HG03432 (cell line): Measurements from ENCODE around the gene SCO2.

Experiments used
- ATAC-seq: cut with Tn5 transposase; IDR thresholded peaks from one replicate; pipeline ENCODE4 v1.9.1; 2021; ENCODE audit warnings: mild to moderate bottlenecking, moderate library complexity; ENCODE audit not compliant: unreplicated experiment

Gene SCO2

GRCh38 chr22:50532824-50533796 lies 7.7 kb upstream of the SCO2 start:
- no peak for ATAC-seq

- no peak for ATAC-seq
Measured at GRCh38 chr22:50531962-50532674, 6.7 kb upstream of the SCO2 start.

- peak; percentile 25 for ATAC-seq
Measured at GRCh38 chr22:50531546-50531961, 6.2 kb upstream of the SCO2 start.

DNA sequence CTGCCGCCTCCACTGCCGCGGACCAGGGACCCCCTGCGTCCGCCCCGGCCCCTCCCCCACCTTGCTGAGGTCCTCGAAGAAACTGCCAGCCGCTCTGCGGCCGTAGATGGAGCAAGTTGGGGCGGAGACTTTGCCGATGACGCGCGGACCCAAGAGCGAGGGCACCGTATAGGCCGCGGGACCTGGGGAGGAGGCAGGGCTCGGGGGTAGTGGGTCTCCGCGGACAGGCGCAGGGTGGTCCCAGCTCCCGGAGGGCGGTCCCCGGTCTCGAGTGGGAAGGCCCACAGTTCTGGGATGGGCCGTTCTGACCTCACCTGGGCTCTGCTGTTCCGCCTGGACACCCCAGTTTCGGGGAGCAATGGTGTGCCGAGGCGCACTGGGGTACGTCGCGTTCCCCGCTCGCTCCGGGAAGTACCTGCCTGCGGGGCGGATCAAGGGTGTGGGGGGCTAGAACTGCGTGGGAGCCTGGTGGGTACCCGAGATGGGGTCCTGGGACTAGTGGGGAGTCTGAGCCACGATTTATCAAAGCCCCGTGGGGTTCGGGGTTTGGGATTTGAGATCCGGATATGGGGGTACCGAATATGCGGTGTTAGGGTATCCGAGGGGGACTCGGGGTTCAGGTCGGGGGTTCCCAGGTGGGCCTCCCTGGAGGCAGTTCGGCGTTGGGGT lies 5.6 kb upstream of the SCO2 start:
- ATAC-seq: no peak

GRCh38 chr22:50530580-50530876 lies 5.1 kb upstream of the SCO2 start:
- ATAC-seq: no peak

DNA sequence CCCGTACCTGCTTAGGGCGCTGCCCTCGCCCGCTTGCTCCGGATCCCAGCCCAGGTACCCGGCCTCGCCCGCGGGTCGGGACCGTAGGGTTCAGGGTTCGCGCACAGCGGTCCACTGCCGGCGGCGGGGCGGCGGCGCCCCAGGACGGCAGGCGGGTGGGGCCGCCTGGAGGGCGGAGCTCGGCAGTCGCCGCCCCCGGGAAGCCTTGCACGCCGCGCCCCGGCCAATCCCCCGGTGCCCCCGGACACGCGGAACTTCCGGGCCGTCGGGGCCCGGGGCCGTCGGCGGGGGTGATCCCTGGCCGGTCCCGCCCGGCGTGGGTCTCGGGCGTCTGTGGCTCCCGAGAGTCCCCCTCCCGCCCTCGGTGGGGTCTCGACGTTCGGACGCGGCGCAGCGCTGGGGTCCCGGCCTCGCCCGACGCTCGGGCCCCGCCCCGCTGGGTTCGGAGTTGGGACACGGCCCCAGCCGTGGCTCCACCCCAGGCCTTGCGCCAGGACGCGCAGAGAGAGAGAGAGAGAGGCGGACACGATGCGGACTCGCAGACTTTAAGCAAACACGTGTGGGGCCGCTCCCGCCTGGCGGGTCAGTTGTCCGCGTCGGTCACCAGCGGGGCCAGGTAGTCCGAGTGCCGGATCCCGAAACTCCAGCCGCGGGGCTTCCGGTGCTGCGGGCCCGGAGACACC lies 4.6 kb upstream of the SCO2 start, which contains the start of gene TYMP:
TSS of gene TYMP (minus strand) at position 116 of the 683 bp plus-strand sequence. CDS start 303 bp downstream, outside the sequence.
- peak; percentile 15 for ATAC-seq

DNA sequence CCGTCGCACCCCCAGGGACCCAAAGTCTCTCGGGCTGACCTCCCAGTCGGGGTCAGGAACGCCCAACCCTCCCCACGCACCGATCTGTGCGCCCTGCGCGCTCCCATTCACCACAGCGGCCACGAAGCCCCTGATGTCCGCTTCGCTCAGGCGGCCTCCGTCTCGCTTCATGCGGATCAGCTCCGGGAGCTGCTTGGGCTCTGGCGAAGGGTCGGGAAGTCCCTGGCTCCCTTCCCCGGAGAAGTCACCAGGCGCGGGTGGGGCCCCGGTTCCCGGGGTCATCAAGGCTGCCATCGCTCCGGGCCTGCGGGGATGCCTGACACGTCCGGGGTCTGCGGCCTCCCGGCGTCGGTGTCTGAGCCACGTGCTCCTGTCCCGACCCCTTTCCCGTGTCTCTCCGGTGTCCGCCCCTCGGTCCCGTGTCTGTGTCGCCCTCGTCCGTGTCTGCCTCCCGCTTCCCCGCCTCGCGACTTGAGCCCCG lies 4.1 kb upstream of the SCO2 start:
- no peak for ATAC-seq

DNA sequence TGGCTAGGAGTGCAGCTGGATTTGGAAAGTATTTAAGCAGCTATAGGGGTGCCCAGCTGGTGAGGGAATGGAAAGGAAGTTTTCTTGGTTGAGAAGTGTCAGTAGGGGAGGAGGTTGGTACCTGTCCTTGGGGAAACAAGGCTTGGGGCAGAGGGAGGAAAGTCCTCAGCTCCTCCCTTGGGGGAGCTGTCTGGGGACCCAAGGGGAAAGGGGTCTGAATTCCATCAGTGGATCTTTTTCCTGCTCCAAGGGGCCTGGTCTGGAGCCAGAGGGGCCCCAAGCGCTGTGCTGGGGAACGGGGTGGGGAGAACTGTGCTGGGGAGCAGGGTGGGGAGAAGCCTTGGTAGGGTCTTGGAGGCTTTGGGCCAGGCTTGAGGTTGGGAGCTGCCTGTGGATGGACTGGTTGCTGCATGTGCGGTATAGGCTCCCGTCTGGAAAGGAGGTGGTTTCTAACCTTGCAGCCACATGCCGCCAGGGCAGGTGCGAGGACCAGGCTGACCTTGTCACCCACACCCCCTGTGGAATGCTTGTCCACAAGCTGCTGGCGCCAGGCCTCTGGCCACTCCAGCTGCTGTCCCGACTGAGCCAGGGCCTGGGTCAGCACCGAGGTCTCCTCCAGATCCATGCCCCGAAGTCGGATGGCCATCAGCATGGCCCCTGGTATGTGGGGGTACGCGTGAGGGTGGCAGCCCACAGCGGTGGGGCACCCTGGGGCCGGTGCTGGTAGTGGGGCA lies 3.5 kb upstream of the SCO2 start:
- ATAC-seq: no peak

DNA sequence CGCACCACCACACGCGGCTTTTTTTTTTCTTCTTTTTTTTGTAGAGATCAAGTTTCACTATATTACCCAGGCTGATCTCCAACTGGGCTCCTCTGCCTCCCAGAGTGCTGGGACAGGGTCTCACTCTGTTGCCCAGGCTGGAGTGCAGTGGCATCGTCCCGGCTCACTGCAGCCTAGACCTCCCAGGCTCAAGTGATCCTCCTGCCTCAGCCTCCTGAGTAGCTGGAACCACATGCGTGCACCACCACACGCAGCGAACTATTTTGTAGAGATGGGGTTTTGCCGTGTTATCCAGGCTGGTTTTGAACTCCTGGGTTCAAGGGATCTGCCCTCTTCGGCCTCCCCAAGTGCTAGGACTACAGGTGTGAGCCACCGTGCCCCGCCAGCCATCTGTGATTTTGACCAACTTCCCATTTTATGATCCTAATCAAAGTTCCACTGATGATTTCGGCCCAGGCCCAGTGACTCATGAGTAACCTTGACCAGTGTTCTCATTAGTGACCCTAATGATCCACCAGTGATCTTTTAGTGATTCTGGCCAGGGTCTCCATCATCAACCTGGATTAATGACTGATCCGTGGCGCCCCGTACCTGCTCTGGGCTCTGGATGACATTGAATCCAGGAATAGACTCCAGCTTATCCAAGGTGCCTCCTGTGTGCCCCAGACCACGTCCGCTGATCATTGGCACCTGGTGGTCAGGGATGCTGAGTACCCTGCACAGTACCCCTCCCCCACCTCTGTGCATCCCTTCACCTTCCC lies 2.7 kb upstream of the SCO2 start:
- no peak for ATAC-seq

- ATAC-seq: no peak
Measured at GRCh38 chr22:50526834-50527801, 1.7 kb upstream of the SCO2 start.

DNA sequence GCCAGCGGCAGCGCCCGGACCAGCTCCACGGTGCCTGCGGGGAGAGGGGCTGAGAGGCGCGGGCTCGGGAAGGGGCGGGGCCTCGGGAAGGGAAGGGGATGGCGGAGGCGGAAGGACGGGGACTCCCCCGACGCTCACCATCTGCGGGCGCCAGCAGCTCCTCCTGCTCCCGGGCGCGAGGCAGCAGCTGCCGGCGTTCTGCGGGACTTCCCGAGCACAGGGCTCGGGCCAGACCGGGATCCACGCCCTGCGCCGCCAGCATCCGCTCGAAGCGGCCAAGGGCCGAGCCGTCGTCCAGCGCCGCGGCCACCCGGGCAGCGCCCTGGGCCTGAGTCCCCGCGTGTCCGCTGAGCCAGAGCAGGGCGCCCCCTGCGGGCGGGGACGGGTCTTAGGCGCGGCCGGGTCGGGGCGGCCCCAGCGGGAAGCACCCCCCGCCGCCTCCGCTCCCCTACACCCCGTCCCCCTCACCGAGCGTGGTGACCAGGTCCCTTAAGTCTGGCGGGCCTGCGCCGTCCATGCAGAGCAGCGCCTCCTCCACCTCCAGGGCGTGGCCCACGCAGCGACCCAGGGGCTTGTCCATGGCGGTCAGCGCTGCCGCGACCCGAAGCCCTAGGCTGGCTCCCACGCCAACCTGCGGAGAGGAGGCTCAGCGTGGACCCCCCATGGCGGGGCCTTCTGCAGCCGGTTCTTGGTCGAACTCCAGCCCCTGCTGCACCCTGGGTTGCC lies 873 bp upstream of the SCO2 start:
- ATAC-seq: peak; percentile 34

DNA sequence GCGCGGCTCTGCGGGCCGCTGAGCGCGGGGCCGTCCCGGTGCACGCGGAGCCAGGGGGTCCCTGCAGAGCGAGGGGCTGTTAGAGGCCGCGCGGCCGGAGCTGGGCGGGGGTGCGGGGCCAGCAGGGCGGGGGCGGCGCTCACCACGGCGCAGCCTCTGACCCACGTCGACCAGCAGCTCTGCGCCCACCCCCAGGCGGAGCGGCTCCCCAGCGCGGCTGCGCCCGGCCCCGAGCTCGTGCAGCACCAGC lies 385 bp upstream of the SCO2 start:
- no peak for ATAC-seq

DNA sequence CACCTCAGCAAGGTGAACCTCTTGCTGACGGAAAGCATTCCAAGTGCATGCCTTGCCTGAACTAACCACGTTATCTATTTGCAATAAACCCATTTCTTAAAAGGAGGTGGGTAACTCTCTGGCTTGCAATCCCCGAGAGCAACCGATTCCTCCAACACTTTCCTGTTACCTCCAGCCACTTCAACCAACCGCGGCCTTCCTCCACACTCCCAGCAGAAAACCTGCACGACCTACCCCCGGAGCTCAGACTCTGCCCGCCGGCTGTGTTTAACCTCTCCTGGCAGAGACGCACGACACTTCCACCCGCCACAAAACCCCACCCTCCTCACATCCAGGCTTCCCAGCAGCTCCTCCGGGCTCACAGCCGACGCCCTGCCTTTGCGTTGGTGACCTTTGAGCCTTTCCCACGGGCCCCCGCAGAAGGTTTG lies 708 bp downstream of the SCO2 start:
- ATAC-seq: no peak

- no peak for ATAC-seq
Measured at GRCh38 chr22:50523806-50524675, 1.4 kb downstream of the SCO2 start.

GRCh38 chr22:50523458-50523805 lies 2.0 kb downstream of the SCO2 start:
- no peak for ATAC-seq

GRCh38 chr22:50522806-50523438 lies 2.5 kb downstream of the SCO2 start:
- no peak for ATAC-seq
